Gastrocnemius medialis (tissue), 4 donors: Measurements from ENCODE around the gene AMPD1.

ENCODE experiments used
- POLR2A ChIP-seq, 2 donors: fragments of 450-650 bp; IDR thresholded peaks; one replicate each; pipeline ENCODE4 v1.6.1; 2017; ENCODE audit warnings: antibody characterized with exemption in 2 of 2, mild to moderate bottlenecking in 2 of 2, moderate library complexity in 2 of 2
- TF ChIP-seq, protein P1 (sequence below), 5 experiments: fragments of 450-650 bp in 3 of 5; fragments of 200-600 bp in 2 of 5; sonication (generic) in 2 of 5; IDR thresholded peaks in 4 of 5; conservative IDR thresholded peaks in 1 of 5; 1 replicate in 4 of 5; 2 replicates in 1 of 5; pipeline ENCODE4 v1.5.1; 2016 to 2019; ENCODE audit warnings: antibody characterized with exemption in 5 of 5, mild to moderate bottlenecking in 3 of 5, moderate library complexity in 3 of 5

DNA sequence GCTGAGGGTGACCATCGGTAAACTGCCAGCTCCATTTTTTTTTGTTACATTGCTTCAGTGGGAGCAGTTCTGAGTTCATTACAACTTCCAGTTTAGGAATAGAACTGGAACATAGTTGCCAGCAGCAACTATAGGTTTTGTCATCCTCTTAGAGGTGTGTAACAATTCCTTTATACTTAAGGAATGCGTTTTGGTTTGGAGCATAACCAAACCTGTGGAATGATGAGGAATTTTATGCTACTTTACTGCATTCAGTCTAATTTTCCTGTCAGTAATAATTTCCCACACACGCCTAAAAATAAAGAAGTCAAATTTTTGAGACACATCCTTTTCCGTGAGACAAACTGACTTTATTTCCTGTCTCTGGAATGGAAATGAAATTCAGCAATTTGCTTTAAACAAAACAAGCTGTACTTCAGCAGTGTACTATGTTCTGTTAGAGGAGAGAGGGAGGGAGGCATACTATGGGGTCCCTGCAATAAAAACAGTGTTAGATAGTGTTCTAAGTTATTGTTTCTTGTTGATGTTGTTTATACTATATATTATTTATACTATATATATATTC, 4.8 kb upstream of the AMPD1 start:
- TF ChIP-seq, protein P1, sequence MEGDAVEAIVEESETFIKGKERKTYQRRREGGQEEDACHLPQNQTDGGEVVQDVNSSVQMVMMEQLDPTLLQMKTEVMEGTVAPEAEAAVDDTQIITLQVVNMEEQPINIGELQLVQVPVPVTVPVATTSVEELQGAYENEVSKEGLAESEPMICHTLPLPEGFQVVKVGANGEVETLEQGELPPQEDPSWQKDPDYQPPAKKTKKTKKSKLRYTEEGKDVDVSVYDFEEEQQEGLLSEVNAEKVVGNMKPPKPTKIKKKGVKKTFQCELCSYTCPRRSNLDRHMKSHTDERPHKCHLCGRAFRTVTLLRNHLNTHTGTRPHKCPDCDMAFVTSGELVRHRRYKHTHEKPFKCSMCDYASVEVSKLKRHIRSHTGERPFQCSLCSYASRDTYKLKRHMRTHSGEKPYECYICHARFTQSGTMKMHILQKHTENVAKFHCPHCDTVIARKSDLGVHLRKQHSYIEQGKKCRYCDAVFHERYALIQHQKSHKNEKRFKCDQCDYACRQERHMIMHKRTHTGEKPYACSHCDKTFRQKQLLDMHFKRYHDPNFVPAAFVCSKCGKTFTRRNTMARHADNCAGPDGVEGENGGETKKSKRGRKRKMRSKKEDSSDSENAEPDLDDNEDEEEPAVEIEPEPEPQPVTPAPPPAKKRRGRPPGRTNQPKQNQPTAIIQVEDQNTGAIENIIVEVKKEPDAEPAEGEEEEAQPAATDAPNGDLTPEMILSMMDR (IDR thresholded peaks at IDR 0.05 in 4 of 5, conservative IDR thresholded peaks at IDR 0.05 in 1 of 5) = no peak
- TF ChIP-seq POLR2A (IDR thresholded peaks at IDR 0.05) = no peak
